ENCODE data around the gene COG8. TPM values are rescaled to one million over a fixed set of nuclear protein-coding genes. Genes with fewer than 3 reads are reported as not detected.
"Not testable (repeated sequence)": the region's sequence is repeated elsewhere in the genome, so short reads cannot be mapped to it uniquely, and the experiment has no call there.

The COG8 gene
- total and polyA plus RNA-seq, 4 donors: 18.3 to 36.3 (median 26.3) TPM

DNA sequence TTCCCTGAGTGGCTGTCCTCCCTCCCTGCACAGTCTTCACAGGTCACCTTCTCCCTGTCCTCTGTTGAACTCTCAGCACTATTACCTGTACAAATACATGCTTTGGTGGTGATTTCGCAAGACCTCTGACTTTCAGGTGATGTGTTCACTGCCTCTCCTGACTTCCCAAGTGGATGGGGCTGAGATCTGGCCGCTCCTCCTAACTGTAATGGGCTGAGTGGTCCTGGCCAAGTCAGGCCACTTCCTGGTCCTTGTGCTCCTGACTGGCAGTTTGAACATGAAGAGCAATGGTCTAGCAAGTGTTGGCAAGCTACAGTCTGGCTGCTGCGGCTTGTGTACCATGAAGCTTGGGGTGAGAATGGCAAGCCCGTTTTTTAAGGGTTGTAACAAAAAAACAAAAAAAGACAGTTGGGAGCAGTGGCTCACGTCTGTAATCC lies 23.9 kb upstream of the COG8 start:
- H3K9me3 ChIP-seq (ENCODE audit: control insufficient read depth in 4 of 4, insufficient read depth in 3 of 4, low read length in 3 of 4): no peaks in the 10 kb centered on the region
- H3K27ac ChIP-seq (ENCODE audit: low read depth in 1 of 2, low read length in 1 of 2): no peak overlapping the region
- no peak overlapping the region for H3K9ac ChIP-seq (ENCODE audit: insufficient read depth in 1 of 2, low read length in 2 of 2)
- TF ChIP-seq, protein P1, sequence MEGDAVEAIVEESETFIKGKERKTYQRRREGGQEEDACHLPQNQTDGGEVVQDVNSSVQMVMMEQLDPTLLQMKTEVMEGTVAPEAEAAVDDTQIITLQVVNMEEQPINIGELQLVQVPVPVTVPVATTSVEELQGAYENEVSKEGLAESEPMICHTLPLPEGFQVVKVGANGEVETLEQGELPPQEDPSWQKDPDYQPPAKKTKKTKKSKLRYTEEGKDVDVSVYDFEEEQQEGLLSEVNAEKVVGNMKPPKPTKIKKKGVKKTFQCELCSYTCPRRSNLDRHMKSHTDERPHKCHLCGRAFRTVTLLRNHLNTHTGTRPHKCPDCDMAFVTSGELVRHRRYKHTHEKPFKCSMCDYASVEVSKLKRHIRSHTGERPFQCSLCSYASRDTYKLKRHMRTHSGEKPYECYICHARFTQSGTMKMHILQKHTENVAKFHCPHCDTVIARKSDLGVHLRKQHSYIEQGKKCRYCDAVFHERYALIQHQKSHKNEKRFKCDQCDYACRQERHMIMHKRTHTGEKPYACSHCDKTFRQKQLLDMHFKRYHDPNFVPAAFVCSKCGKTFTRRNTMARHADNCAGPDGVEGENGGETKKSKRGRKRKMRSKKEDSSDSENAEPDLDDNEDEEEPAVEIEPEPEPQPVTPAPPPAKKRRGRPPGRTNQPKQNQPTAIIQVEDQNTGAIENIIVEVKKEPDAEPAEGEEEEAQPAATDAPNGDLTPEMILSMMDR (IDR thresholded peaks at IDR 0.05; ENCODE audit: control extremely low read depth, extremely low read depth): no peak
- H3K36me3 ChIP-seq (ENCODE audit: control insufficient read depth in 4 of 4, insufficient read depth in 4 of 4, low read length in 4 of 4): peaks cover 26 to 36% (median 31%) of the 10 kb centered on the region in 4 donors
- WGBS, 2 donors: 77 to 91% methylated on average over 5 of the region's 5 CpGs
- H3K27me3 ChIP-seq (ENCODE audit: control insufficient read depth in 3 of 3, insufficient read depth in 3 of 3, low read length in 2 of 3): no peaks in the 10 kb centered on the region
- peak; percentile 69 for ATAC-seq (ENCODE audit: insufficient read depth, low FRiP score)
- no peak overlapping the region for H3K4me3 ChIP-seq
- H3K4me1 ChIP-seq (ENCODE audit: control insufficient read depth in 5 of 5, insufficient read depth in 5 of 5, low read length in 5 of 5): peaks cover 0 to 3% (median 0%) of the 10 kb centered on the region in 5 donors
- DNase-seq: no peak

- not testable (repeated sequence) for H3K4me3 ChIP-seq; ATAC-seq (ENCODE audit: insufficient read depth, low FRiP score); H3K9ac ChIP-seq (ENCODE audit: insufficient read depth in 1 of 2, low read length in 2 of 2); H3K27ac ChIP-seq (ENCODE audit: low read depth in 1 of 2, low read length in 1 of 2); H3K9me3 ChIP-seq (ENCODE audit: control insufficient read depth in 4 of 4, insufficient read depth in 3 of 4, low read length in 3 of 4); H3K4me1 ChIP-seq (ENCODE audit: control insufficient read depth in 5 of 5, insufficient read depth in 5 of 5, low read length in 5 of 5); H3K27me3 ChIP-seq (ENCODE audit: control insufficient read depth in 3 of 3, insufficient read depth in 3 of 3, low read length in 2 of 3); DNase-seq
- 86 to 99% methylated on average over 9 of the region's 9 CpGs for WGBS, 2 donors
- peaks cover 10 to 24% (median 16%) of the 10 kb centered on the region in 4 donors for H3K36me3 ChIP-seq (ENCODE audit: control insufficient read depth in 4 of 4, insufficient read depth in 4 of 4, low read length in 4 of 4)
Observed at GRCh38 chr16:69360070-69360469, 20.7 kb upstream of the COG8 start.

- Histone ChIP-seq H3K36me3 (ENCODE audit: control insufficient read depth in 4 of 4, insufficient read depth in 4 of 4, low read length in 4 of 4) (peaks cover 4 to 16% (median 13%) of the 10 kb centered on the region in 4 donors), H3K9ac (ENCODE audit: insufficient read depth in 1 of 2, low read length in 2 of 2) (no peak within 1 kb of the TSS), H3K27ac (ENCODE audit: low read depth in 1 of 2, low read length in 1 of 2) (no peak within 1 kb of the TSS), H3K4me3 (no peak within 1 kb of the TSS), H3K27me3 (ENCODE audit: control insufficient read depth in 3 of 3, insufficient read depth in 3 of 3, low read length in 2 of 3) (no peaks in the 10 kb centered on the region), H3K9me3 (ENCODE audit: control insufficient read depth in 4 of 4, insufficient read depth in 3 of 4, low read length in 3 of 4) (no peaks in the 10 kb centered on the region), H3K4me1 (ENCODE audit: control insufficient read depth in 5 of 5, insufficient read depth in 5 of 5, low read length in 5 of 5) (peaks cover 0 to 8% (median 0%) of the 10 kb centered on the region in 5 donors)
- 77 to 84% methylated on average over 12 of the region's 12 CpGs for WGBS, 2 donors
- peak; percentile 24 to 54 (median 25) for DNase-seq
- TF ChIP-seq, protein P1 (IDR thresholded peaks at IDR 0.05; ENCODE audit: control extremely low read depth, extremely low read depth): no peak
- ATAC-seq (ENCODE audit: insufficient read depth, low FRiP score): no peak
Observed at GRCh38 chr16:69351309-69352027, 12.1 kb upstream of the COG8 start, which contains the start of gene TMED6. TMED6 (minus strand) TSS chr16:69351786; CDS start chr16:69351753, 33 bp downstream.

DNA sequence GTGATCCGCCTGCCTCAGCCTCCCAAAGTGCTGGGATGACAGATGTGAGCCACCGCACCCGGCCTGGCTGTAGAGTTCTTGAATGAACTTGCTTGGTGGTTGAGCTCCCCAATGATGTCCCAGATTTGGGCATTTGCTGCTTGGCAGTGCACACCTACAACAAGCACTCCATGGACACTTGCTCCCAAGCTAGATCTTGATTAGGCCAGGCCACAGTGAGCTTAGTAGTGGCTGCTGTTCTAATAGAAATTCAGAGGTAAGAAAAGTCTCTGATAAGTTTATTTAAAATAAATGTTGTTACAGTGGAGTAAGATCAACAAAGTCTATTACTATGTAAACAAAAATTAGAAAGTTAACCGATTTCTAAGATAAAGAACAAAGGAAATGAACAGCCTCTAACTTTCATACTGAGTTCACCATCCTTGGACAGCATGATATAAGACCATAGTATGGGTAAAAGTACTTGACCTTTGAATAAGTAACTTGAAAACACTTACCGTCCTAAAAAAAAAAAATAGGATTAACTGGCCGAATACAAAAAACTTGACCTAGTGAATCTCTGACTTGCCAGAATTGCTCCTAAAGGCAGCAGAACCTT lies 11.3 kb upstream of the COG8 start:
- no peaks in the 10 kb centered on the region for H3K27me3 ChIP-seq (ENCODE audit: control insufficient read depth in 3 of 3, insufficient read depth in 3 of 3, low read length in 2 of 3)
- 63 to 84% methylated on average over 6 of the region's 6 CpGs for whole genome bisulfite sequencing, 2 donors
- no peaks in the 10 kb centered on the region for H3K9me3 ChIP-seq (ENCODE audit: control insufficient read depth in 4 of 4, insufficient read depth in 3 of 4, low read length in 3 of 4)
- H3K4me3 ChIP-seq: no peak overlapping the region
- peaks cover 0 to 10% (median 7%) of the 10 kb centered on the region in 4 donors for H3K36me3 ChIP-seq (ENCODE audit: control insufficient read depth in 4 of 4, insufficient read depth in 4 of 4, low read length in 4 of 4)
- DNase-seq (no peak), ATAC-seq (ENCODE audit: insufficient read depth, low FRiP score) (peak; percentile 66)
- TF ChIP-seq, protein P1 (IDR thresholded peaks at IDR 0.05; ENCODE audit: control extremely low read depth, extremely low read depth): no peak
- peaks cover 0 to 8% (median 0%) of the 10 kb centered on the region in 5 donors for H3K4me1 ChIP-seq (ENCODE audit: control insufficient read depth in 5 of 5, insufficient read depth in 5 of 5, low read length in 5 of 5)
- no peak overlapping the region for H3K27ac ChIP-seq (ENCODE audit: low read depth in 1 of 2, low read length in 1 of 2)
- no peak overlapping the region for H3K9ac ChIP-seq (ENCODE audit: insufficient read depth in 1 of 2, low read length in 2 of 2)

All from lung (tissue), 12 donors.